GM18526 (cell line): ENCODE data around the gene KCNC1.

ENCODE experiments used
- POLR2A ChIP-seq: IDR thresholded peaks from 3 replicates; pipeline ENCODE4 v1.6.1; 2011; ENCODE audit not compliant: insufficient read length; ENCODE audit errors: extremely low read depth

KCNC1 gene

DNA sequence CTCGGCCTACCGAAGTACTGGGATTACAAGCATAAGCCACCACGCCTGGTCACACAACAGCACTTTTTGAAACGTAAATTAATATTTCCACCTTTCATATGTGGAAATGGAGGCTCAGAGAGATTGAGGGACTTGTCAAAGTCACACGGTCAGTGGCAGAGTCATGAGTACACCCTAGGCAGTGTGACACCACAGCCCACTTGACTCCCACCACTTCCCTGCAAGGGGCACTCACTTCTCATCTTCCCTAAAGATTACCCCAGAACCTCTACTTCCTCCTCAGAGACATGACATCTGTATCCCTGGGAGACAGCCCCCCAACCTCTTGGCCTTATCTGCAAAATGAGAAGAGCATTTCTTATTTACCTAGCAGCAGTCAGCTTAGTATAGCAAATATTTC, 31.7 kb upstream of the KCNC1 start:
- no peak for TF ChIP-seq POLR2A

- TF ChIP-seq POLR2A: no peak
Measured at GRCh38 chr11:17703951-17704350, 30.6 kb upstream of the KCNC1 start.

DNA sequence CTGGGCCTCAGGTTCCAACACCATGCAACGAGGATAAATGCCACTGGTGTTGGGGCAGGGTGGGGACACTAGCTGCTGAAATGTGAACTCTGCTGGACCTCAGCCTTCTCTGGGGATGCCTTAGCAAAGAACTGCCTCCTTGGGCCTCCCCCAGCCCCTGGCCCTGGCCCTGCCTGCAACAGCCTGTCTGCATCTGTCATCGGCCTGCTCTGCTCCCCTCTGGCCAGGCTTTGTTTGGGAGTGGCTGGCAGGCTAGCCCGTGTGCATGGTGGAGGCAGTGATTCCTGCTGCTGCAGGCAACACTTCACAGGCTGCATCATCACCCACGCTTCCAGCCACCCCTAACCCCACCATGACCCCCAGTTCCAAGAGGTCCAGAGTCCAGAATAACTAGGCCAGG, 26.8 kb upstream of the KCNC1 start:
- no peak for TF ChIP-seq POLR2A

DNA sequence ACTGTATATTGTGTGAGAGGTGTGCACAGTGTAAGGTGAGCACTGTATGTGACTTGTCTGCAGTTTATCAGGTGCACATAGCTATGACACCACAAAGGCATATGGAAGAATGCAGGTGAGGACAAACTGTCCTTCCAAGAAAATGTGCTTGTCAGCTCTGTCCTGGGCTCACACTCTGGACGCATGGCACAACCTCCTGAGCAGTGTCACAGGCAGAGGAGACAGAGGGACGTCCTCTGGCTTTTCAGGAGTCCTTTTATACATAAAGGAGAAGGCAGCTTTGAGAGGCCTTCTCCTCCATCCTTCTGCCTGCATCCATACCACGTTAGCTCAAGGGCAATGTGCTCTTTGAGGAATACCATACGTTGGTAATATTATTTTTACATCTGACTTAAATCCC, 22.7 kb upstream of the KCNC1 start:
- no peak for TF ChIP-seq POLR2A

DNA sequence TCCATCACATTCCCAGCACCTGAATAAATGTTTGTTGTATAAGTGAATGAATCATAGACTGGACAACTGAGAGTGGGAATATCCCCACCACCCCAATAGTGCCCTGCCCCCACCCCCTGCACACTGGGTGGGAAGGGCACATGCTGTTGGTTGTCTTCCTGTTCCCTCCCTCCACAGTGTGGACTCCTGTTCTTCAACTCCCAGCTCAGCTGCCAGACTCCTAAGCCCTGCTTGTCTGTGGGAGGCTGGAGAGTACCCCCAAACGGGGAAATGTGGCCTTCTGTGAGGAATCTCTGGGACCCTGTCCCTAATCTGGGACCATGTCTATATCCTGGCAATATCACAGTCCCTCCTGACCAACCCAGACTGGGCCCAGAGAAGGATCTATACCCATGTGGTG, 20.7 kb upstream of the KCNC1 start:
- no peak for TF ChIP-seq POLR2A

- TF ChIP-seq POLR2A: no peak
Measured at GRCh38 chr11:17714356-17714854, 20.2 kb upstream of the KCNC1 start.

DNA sequence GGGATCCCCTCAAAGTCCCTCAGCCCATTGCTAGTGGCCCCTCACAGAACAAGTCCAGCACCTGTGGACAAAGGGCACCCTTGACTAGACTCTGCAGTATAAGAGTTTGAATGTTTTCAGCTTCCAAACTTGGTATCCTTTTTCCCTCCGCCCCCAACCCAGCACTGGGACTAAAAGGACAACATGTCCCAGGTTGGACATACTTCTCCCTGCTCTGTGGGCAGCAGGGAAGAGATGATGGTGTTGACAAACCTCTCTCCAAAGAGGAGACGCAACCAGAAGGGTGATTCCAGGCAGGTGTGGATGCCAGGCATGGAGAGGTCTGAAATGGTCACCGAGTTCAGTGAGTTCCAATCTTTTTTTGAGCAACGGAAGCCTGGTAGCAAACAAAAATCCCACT, 19.7 kb upstream of the KCNC1 start:
- no peak for TF ChIP-seq POLR2A

- TF ChIP-seq POLR2A: no peak
Measured at GRCh38 chr11:17716807-17717206, 17.8 kb upstream of the KCNC1 start.

DNA sequence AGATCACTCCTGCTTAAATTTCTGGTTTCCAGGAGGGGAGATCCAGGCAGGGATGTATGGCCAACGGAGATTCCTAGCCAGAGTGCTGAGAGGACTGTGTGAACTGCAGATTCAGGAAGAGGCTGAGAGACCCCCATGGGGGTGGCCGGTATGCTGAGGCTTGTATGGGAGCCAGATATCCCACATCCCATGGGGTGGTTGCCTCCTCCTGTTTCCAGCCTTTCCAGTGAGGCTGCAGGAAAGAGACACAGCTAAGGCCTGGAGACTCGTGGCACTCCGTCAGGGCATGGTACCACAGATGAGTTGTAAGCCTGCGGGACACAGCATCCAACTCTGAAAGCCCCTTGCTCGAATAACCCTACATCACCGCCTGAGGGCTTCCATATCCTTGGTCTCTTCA, 16.6 kb upstream of the KCNC1 start:
- no peak for TF ChIP-seq POLR2A

GRCh38 chr11:17718510-17718962, 16.0 kb upstream of the KCNC1 start:
- TF ChIP-seq POLR2A: no peak

DNA sequence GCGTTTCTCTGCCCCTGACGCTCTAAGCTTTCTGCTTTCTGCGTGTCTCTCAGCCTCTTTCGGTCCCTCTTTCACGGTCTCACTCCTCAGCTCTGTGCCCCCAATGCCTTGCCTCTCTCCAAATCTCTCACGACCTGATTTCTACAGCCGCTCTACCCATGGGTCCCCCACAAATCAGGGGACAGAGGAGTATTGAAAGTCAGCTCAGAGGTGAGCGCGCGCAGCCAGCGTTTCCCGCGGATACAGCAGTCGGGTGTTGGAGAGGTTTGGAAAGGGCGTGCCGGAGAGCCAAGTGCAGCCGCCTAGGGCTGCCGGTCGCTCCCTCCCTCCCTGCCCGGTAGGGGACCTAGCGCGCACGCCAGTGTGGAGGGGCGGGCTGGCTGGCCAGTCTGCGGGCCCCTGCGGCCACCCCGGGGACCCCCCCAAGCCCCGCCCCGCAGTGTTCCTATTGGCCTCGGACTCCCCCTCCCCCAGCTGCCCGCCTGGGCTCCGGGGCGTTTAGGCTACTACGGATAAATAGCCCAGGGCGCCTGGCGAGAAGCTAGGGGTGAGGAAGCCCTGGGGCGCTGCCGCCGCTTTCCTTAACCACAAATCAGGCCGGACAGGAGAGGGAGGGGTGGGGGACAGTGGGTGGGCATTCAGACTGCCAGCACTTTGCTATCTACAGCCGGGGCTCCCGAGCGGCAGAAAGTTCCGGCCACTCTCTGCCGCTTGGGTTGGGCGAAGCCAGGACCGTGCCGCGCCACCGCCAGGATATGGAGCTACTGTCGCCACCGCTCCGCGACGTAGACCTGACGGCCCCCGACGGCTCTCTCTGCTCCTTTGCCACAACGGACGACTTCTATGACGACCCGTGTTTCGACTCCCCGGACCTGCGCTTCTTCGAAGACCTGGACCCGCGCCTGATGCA, 15.3 kb upstream of the KCNC1 start, which contains the start of gene MYOD1:
MYOD1 (plus strand) TSS at position 544 of the 910 bp plus-strand sequence; CDS start at position 756, 212 bp downstream.
- no peak for TF ChIP-seq POLR2A

GRCh38 chr11:17719938-17720795, 14.4 kb upstream of the KCNC1 start:
- no peak for TF ChIP-seq POLR2A

GRCh38 chr11:17720796-17721171, 13.8 kb upstream of the KCNC1 start:
- TF ChIP-seq POLR2A: no peak

GRCh38 chr11:17721242-17721999, 13.2 kb upstream of the KCNC1 start:
- TF ChIP-seq POLR2A: no peak
